HepG2 (cell line): ENCODE measurements around the gene TMPRSS11E. TPM values are rescaled to one million over a fixed set of nuclear protein-coding genes. Genes with fewer than 3 reads are reported as not detected.

Experiments
- ATAC-seq: fragments of 200-7000 bp; cut with Tn5 transposase; 3 replicates; pipeline ENCODE4 v1.9.1; 2020; ENCODE audit warnings: mild to moderate bottlenecking, moderate library complexity
- BruUV-seq: library from RNA; stranded (reverse); fragments of 400-500 nt; replicated peaks from 2 replicates; lab custom pipeline; 2021; lab: Mats Ljungman, UMichigan
- CTCF ChIA-PET: fragments of 300-600 bp; formaldehyde crosslinking; extraction: SDS; loops from one replicate; lab custom pipeline; 2021; ENCODE audit warnings: low total read pairs, inconsistent platforms, low intra/inter-chr PET ratio; lab: Yijun Ruan, JAX
- POLR2A ChIA-PET: fragments of 350-600 bp; sonication (Branson Sonifier 250); formaldehyde crosslinking; loops from one replicate; lab custom pipeline; 2020; ENCODE audit warnings: antibody characterized with exemption, inconsistent platforms; lab: Yijun Ruan, JAX
- DNase-seq: peaks from one replicate; pipeline ENCODE4 v3.0.0-alpha.2; 2015; ENCODE audit warnings: low spot score
- FAIRE-seq: peaks from 3 replicates; lab custom pipeline; 2011; peaks lifted over from hg19 to GRCh38; lab: Jason Lieb, UNC
- H2AFZ ChIP-seq: one replicate; pipeline ENCODE4 v1.6.1; 2011; ENCODE audit warnings: low read length, inconsistent platforms
- H3K27ac ChIP-seq: fragments of 300-600 bp; 3 replicates; pipeline ENCODE4 v1.8.0; 2011; ENCODE audit warnings: mixed run types, mild to moderate bottlenecking, mixed read lengths, low read length, inconsistent platforms; ENCODE audit not compliant: insufficient read depth; ENCODE audit errors: extremely low read length
- H3K27me3 ChIP-seq, 2 experiments: fragments of 200-600 bp in 1 of 2; 2 replicates in 1 of 2; 3 replicates in 1 of 2; pipeline versions ENCODE4 v1.6.0 to v1.8.0; 2011; ENCODE audit warnings: low read length in 2 of 2, mild to moderate bottlenecking in 2 of 2, moderate library complexity in 2 of 2, inconsistent platforms in 1 of 2; ENCODE audit not compliant: insufficient read depth in 2 of 2, control insufficient read depth in 1 of 2
- H3K36me3 ChIP-seq, 2 experiments: fragments of 200-600 bp in 1 of 2; replicated peaks in 1 of 2; 2 replicates in 1 of 2; 3 replicates in 1 of 2; pipeline versions ENCODE4 v1.5.1 to v1.8.0; 2011; ENCODE audit warnings: low read length in 2 of 2, inconsistent platforms in 1 of 2; ENCODE audit not compliant: insufficient read depth in 2 of 2, control insufficient read depth in 1 of 2
- H3K4me1 ChIP-seq: 2 replicates; pipeline ENCODE4 v1.5.1; 2012; ENCODE audit warnings: low read length, inconsistent platforms; ENCODE audit not compliant: insufficient read depth
- H3K4me2 ChIP-seq: 2 replicates; pipeline ENCODE4 v1.6.0; 2011; ENCODE audit warnings: low read depth, low read length, inconsistent platforms
- H3K4me3 ChIP-seq, 3 experiments: fragments of 200-600 bp in 1 of 3; sonication (generic), shearing (Covaris generic) in 1 of 3; replicated peaks in 1 of 3; 2 replicates each; pipeline ENCODE4 v1.5.1; 2011 to 2016; ENCODE audit warnings: low read length in 3 of 3, inconsistent platforms in 2 of 3, low read depth in 2 of 3, mild to moderate bottlenecking in 2 of 3, control low read depth in 1 of 3, mixed read lengths in 1 of 3; ENCODE audit not compliant: insufficient read depth in 1 of 3
- H3K79me2 ChIP-seq: one replicate; pipeline ENCODE4 v1.6.1; 2011; ENCODE audit warnings: low read length, inconsistent platforms; ENCODE audit not compliant: insufficient read depth
- H3K9ac ChIP-seq: 2 replicates; pipeline ENCODE4 v1.6.0; 2011; ENCODE audit warnings: mild to moderate bottlenecking, low read depth, low read length, inconsistent platforms; ENCODE audit not compliant: insufficient read depth
- H3K9me3 ChIP-seq: 2 replicates; pipeline ENCODE4 v1.5.1; 2012; ENCODE audit warnings: mild to moderate bottlenecking, low read length
- H4K20me1 ChIP-seq: 2 replicates; pipeline ENCODE4 v1.6.0; 2011; ENCODE audit warnings: inconsistent platforms, mild to moderate bottlenecking, low read length, moderate library complexity; ENCODE audit not compliant: insufficient read depth
- CBX1 ChIP-seq: IDR thresholded peaks from one replicate; pipeline ENCODE4 v1.6.1; 2016; ENCODE audit warnings: antibody characterized with exemption, low read depth
- DNMT1 ChIP-seq: sonication (generic); formaldehyde crosslinking; IDR thresholded peaks from 2 replicates; pipeline ENCODE4 v1.5.1; 2020; ENCODE audit warnings: mild to moderate bottlenecking, missing genetic modification reagents
- IRF2 ChIP-seq: IDR thresholded peaks from 2 replicates; pipeline ENCODE4 v1.6.1; 2018; ENCODE audit warnings: missing genetic modification reagents, missing compliant biosample characterization
- JUNB ChIP-seq: sonication (generic); formaldehyde crosslinking; IDR thresholded peaks from 2 replicates; pipeline ENCODE4 v1.8.0; 2022; ENCODE audit warnings: missing genetic modification reagents, mild to moderate bottlenecking, borderline replicate concordance
- MTA1 ChIP-seq: sonication (generic); formaldehyde crosslinking; IDR thresholded peaks from 2 replicates; pipeline ENCODE4 v1.4.0; 2020; ENCODE audit warnings: missing genetic modification reagents, mild to moderate bottlenecking, borderline replicate concordance
- PHB2 ChIP-seq: fragments of 450-650 bp; IDR thresholded peaks from 2 replicates; pipeline ENCODE4 v1.6.1; 2018; ENCODE audit not compliant: partially characterized antibody
- RAD51 ChIP-seq: fragments of 450-650 bp; IDR thresholded peaks from 2 replicates; pipeline ENCODE4 v1.6.1; 2016; ENCODE audit warnings: borderline replicate concordance
- SRY ChIP-seq: sonication (generic); formaldehyde crosslinking; IDR thresholded peaks from 2 replicates; pipeline ENCODE4 v1.8.0; 2022; ENCODE audit warnings: mild to moderate bottlenecking, missing genetic modification reagents
- TERF1 ChIP-seq: sonication (generic); formaldehyde crosslinking; IDR thresholded peaks from 2 replicates; pipeline ENCODE4 v1.8.0; 2022; ENCODE audit warnings: mild to moderate bottlenecking, missing genetic modification reagents, moderate library complexity
- TRAFD1 ChIP-seq: sonication (generic); formaldehyde crosslinking; IDR thresholded peaks from 2 replicates; pipeline ENCODE4 v1.5.1; 2020; ENCODE audit warnings: missing genetic modification reagents, mild to moderate bottlenecking, borderline replicate concordance
- ZNF136 ChIP-seq: sonication (generic); formaldehyde crosslinking; IDR thresholded peaks from 2 replicates; pipeline ENCODE4 v1.8.1; 2022; ENCODE audit warnings: low read depth, mild to moderate bottlenecking, moderate library complexity, missing genetic modification reagents
- ZNF224 ChIP-seq: sonication (generic); formaldehyde crosslinking; IDR thresholded peaks from 2 replicates; pipeline ENCODE4 v1.5.0; 2020; ENCODE audit warnings: mild to moderate bottlenecking, missing genetic modification reagents
- ZNF510 ChIP-seq: sonication (generic); formaldehyde crosslinking; IDR thresholded peaks from 2 replicates; pipeline ENCODE4 v1.4.0; 2020; ENCODE audit warnings: low read depth, mild to moderate bottlenecking, missing genetic modification reagents
- ZNF652 ChIP-seq: IDR thresholded peaks from 2 replicates; pipeline ENCODE4 v1.6.1; 2016; ENCODE audit warnings: low read depth, borderline replicate concordance
- ZSCAN22 ChIP-seq: sonication (generic); formaldehyde crosslinking; IDR thresholded peaks from 2 replicates; pipeline ENCODE4 v1.4.0; 2020; ENCODE audit warnings: mild to moderate bottlenecking, missing genetic modification reagents
- in situ Hi-C: cut with HindIII; loops from 2 replicates; pipeline ENCODE4 v1.10.0; 2017; ENCODE audit warnings: low pct_unique_long_range_greater_than_20kb; ENCODE audit not compliant: extremely low pct_ligation_motif_present
- intact Hi-C: fragments of 100-400 bp; cut with micrococcal nuclease; formaldehyde crosslinking; loops from one replicate; pipeline ENCODE4 v1.10.0; 2022; ENCODE audit not compliant: unreplicated experiment
- polyA plus RNA-seq, 8 experiments: library from polyadenylated mRNA; depleted of rRNA in 3 of 8; stranded (reverse) in 7 of 8; unstranded in 1 of 8; fragments of >200 nt; fragmentation: Illumina TruSeq in 4 of 8; extraction: Trizol in 4 of 8; gene quantifications; 2 replicates each; pipeline versions ENCODE4 v1.2.1 to v1.2.3, GENCODE V29; 2011 to 2016; ENCODE audit warnings: low read depth in 4 of 8, missing spikeins in 1 of 8, mixed read lengths in 1 of 8; ENCODE audit not compliant: insufficient read depth in 1 of 8
- total RNA-seq, 5 experiments: library from RNA; depleted of rRNA; stranded (reverse); fragments of >200 nt; fragmentation: Illumina TruSeq; extraction: Trizol; gene quantifications; 2 replicates each; pipeline ENCODE4 v1.2.3, GENCODE V29; 2016; ENCODE audit warnings: low read depth in 1 of 5

TMPRSS11E gene
- total and polyA plus RNA-seq, 2 of the 13 experiments (the other 11 are each of a cell fraction or from before 2014, with no cell fraction given) = not detected

- DNase-seq (no peak), FAIRE-seq (no peak), ATAC-seq (no peak)
- Histone ChIP-seq H3K36me3 (no peaks in the 10 kb centered on the region), H3K9me3 (no peaks in the 10 kb centered on the region), H3K4me1 (no peaks in the 10 kb centered on the region), H4K20me1 (no peaks in the 10 kb centered on the region), H3K4me2 (no peak overlapping the region), H3K9ac (no peak overlapping the region), H3K27me3 (no peaks in the 10 kb centered on the region; a peak in 2 of 5 replicates), H3K4me3 (no peak overlapping the region), H3K79me2 (no peaks in the 10 kb centered on the region), H2AFZ (no peak overlapping the region), H3K27ac (no peak overlapping the region)
- POLR2A ChIA-PET = no interaction called here
- CTCF ChIA-PET = no interaction called here
- in situ Hi-C loops (no loop called here), intact Hi-C loops (no loop called here)
- BruUV-seq = no TSS peak
- TF ChIP-seq SRY (CRISPR knock-in tag) (no peak), CBX1 (no peak), DNMT1 (CRISPR knock-in tag) (no peak), ZSCAN22 (no peak), ZNF224 (CRISPR knock-in tag) (no peak), JUNB (CRISPR knock-in tag) (no peak), ZNF510 (no peak), ZNF136 (no peak), TERF1 (no peak), IRF2 (no peak), TRAFD1 (CRISPR knock-in tag) (no peak), RAD51 (no peak), MTA1 (no peak), PHB2 (no peak), ZNF652 (CRISPR knock-in tag) (no peak)
These were observed 46.0 kb upstream of the TMPRSS11E start for GRCh38 chr4:68401231-68401630.
